Epithelial cell of esophagus (primary cell): Measurements from ENCODE around the gene NDNF.

Source experiments
- DNase-seq: peaks from one replicate; pipeline ENCODE4 v3.0.0; 2010; ENCODE audit warnings: low read depth
- H3K4me3 ChIP-seq: 2 replicates; pipeline ENCODE4 v1.5.1; 2011; ENCODE audit warnings: mild to moderate bottlenecking, low read length, control low read depth
- CTCF ChIP-seq: IDR thresholded peaks from 2 replicates; pipeline ENCODE4 v1.5.1; 2011; ENCODE audit warnings: low read depth, mild to moderate bottlenecking, low read length, control low read depth, inconsistent platforms; ENCODE audit not compliant: insufficient read depth; ENCODE audit errors: missing control alignments

The NDNF gene

GRCh38 chr4:120991885-120992284, 80.5 kb downstream of the NDNF start:
- H3K4me3 ChIP-seq = no peak overlapping the region
- no peak for TF ChIP-seq CTCF
- no peak for DNase-seq

GRCh38 chr4:120990246-120990645, 82.1 kb downstream of the NDNF start:
- DNase-seq = no peak
- no peak for TF ChIP-seq CTCF
- H3K4me3 ChIP-seq = no peak overlapping the region
